Measurements from ENCODE around the gene BORCS5.

DNA sequence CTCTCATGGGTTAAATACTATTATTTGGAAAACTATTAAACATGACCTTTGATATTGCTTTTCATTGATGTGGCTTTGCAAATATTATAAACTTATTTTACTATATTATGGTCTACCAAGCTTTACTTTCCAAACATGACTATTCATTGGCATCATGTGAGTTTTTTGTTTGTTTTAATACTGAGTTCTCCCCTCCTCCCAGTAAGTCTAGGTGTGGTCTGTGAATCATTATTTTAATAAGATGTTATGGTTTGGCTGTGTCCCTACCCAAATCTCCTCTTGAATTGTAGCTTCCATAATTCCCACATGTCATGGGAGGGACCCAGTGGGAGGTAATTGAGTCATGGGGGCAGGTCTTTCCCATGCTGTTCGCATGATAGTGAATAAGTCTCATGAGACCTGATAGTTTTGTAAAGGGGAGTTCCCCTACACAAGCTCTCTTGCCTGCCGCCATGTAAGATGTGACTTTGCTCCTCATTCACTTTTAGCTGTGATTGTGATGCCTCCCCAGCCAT is 80.0 kb downstream of the BORCS5 start:
- TF ChIP-seq, protein P1, sequence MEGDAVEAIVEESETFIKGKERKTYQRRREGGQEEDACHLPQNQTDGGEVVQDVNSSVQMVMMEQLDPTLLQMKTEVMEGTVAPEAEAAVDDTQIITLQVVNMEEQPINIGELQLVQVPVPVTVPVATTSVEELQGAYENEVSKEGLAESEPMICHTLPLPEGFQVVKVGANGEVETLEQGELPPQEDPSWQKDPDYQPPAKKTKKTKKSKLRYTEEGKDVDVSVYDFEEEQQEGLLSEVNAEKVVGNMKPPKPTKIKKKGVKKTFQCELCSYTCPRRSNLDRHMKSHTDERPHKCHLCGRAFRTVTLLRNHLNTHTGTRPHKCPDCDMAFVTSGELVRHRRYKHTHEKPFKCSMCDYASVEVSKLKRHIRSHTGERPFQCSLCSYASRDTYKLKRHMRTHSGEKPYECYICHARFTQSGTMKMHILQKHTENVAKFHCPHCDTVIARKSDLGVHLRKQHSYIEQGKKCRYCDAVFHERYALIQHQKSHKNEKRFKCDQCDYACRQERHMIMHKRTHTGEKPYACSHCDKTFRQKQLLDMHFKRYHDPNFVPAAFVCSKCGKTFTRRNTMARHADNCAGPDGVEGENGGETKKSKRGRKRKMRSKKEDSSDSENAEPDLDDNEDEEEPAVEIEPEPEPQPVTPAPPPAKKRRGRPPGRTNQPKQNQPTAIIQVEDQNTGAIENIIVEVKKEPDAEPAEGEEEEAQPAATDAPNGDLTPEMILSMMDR (IDR thresholded peaks at IDR 0.05): no peak
- no peak for TF ChIP-seq POLR2A (IDR thresholded peaks at IDR 0.05)

All from thyroid gland (tissue), 4 donors.